H1 (cell line): ENCODE data around the gene GHRHR. TPM values are rescaled to one million over a fixed set of nuclear protein-coding genes. Genes with fewer than 3 reads are reported as not detected.

Experiments
- CTCF ChIA-PET: fragments of 300-600 bp; sonication (Branson Sonifier 250); formaldehyde crosslinking; loops from one replicate; lab custom pipeline; 2021; ENCODE audit not compliant: partially characterized antibody; lab: Charles Lee
- POLR2A ChIA-PET: fragments of 300-600 bp; sonication (Branson Sonifier 250); formaldehyde crosslinking; loops from one replicate; lab custom pipeline; 2021; ENCODE audit warnings: inconsistent platforms; ENCODE audit not compliant: partially characterized antibody; lab: Charles Lee
- DNase-seq, 2 experiments: peaks; one replicate each; pipeline versions ENCODE4 v3.0.0 to v3.0.0-alpha.2; 2010 to 2022; ENCODE audit warnings: low spot score in 2 of 2, low read depth in 1 of 2, mixed read lengths in 1 of 2
- FAIRE-seq: peaks from 2 replicates; lab custom pipeline; 2011; peaks lifted over from hg19 to GRCh38; lab: Jason Lieb, UNC
- H2AFZ ChIP-seq: 2 replicates; pipeline ENCODE4 v1.8.1; 2012; ENCODE audit warnings: low read length, inconsistent platforms
- H2AK5ac ChIP-seq: 2 replicates; pipeline ENCODE4 v1.6.1; 2013; ENCODE audit warnings: low read depth, low read length
- H2BK120ac ChIP-seq: replicated peaks from 2 replicates; pipeline ENCODE3; 2013; ENCODE audit warnings: low read depth, low read length, inconsistent platforms
- H2BK12ac ChIP-seq: 2 replicates; pipeline ENCODE4 v1.6.1; 2013; ENCODE audit warnings: low read depth, low read length
- H2BK15ac ChIP-seq: 2 replicates; pipeline ENCODE4 v1.6.1; 2013; ENCODE audit warnings: low read length
- H2BK20ac ChIP-seq: 2 replicates; pipeline ENCODE4 v1.6.1; 2013; ENCODE audit warnings: low read length
- H2BK5ac ChIP-seq: 2 replicates; pipeline ENCODE4 v1.6.1; 2013; ENCODE audit warnings: low read depth, low read length
- H3K14ac ChIP-seq: 2 replicates; pipeline ENCODE4 v1.6.1; 2013; ENCODE audit warnings: inconsistent platforms; ENCODE audit not compliant: insufficient read length
- H3K18ac ChIP-seq: 2 replicates; pipeline ENCODE4 v1.6.1; 2013; ENCODE audit warnings: low read length; ENCODE audit errors: extremely low read depth
- H3K23ac ChIP-seq: 2 replicates; pipeline ENCODE4 v1.6.1; 2013; ENCODE audit warnings: inconsistent platforms; ENCODE audit not compliant: insufficient read length
- H3K23me2 ChIP-seq: 2 replicates; pipeline ENCODE4 v1.6.1; 2013; ENCODE audit warnings: low read depth, low read length
- H3K27ac ChIP-seq: 2 replicates; pipeline ENCODE4 v1.6.1; 2011; ENCODE audit warnings: low read depth, low read length, inconsistent platforms
- H3K27me3 ChIP-seq, 4 experiments: replicated peaks in 1 of 4; 1 replicate in 1 of 4; 2 replicates in 3 of 4; pipeline versions ENCODE4 v1.6.1 to v1.8.1; 2011 to 2013; ENCODE audit warnings: low read length in 3 of 4, mild to moderate bottlenecking in 3 of 4, inconsistent platforms in 2 of 4, mixed read lengths in 2 of 4, moderate library complexity in 1 of 4; ENCODE audit not compliant: control insufficient read depth in 3 of 4, insufficient read depth in 3 of 4; ENCODE audit errors: extremely low read depth in 1 of 4
- H3K36me3 ChIP-seq, 4 experiments: 2 replicates each; pipeline versions ENCODE4 v1.6.1 to v1.8.1; 2011 to 2013; ENCODE audit warnings: mild to moderate bottlenecking in 4 of 4, low read length in 3 of 4, moderate library complexity in 2 of 4, control low read depth in 1 of 4, inconsistent platforms in 1 of 4; ENCODE audit not compliant: insufficient read depth in 4 of 4, control insufficient read depth in 2 of 4
- H3K4ac ChIP-seq: replicated peaks from 2 replicates; pipeline ENCODE3; 2013; ENCODE audit warnings: low read length, low read depth, mixed read lengths, inconsistent platforms; ENCODE audit not compliant: insufficient read length
- H3K4me1 ChIP-seq, 4 experiments: replicated peaks in 1 of 4; 1 replicate in 1 of 4; 2 replicates in 3 of 4; pipeline versions ENCODE4 v1.6.1 to v1.8.1; 2011 to 2013; ENCODE audit warnings: low read length in 3 of 4, inconsistent platforms in 2 of 4, mixed read lengths in 1 of 4; ENCODE audit not compliant: insufficient read depth in 4 of 4, control insufficient read depth in 3 of 4
- H3K4me2 ChIP-seq, 2 experiments: 2 replicates each; pipeline versions ENCODE4 v1.6.1 to v1.8.1; 2011 to 2013; ENCODE audit warnings: low read depth in 2 of 2, low read length in 2 of 2, control low read depth in 1 of 2, inconsistent platforms in 1 of 2, mild to moderate bottlenecking in 1 of 2; ENCODE audit not compliant: insufficient read depth in 1 of 2
- H3K4me3 ChIP-seq, 4 experiments: fragments of 200-600, 300-600 bp in 1 of 4; sonication (generic), shearing (Covaris generic), sonication (Bioruptor Twin) in 1 of 4; 2 replicates each; pipeline versions ENCODE4 v1.5.1 to v1.8.1; 2011 to 2016; ENCODE audit warnings: low read length in 4 of 4, low read depth in 3 of 4, control low read depth in 2 of 4, inconsistent platforms in 2 of 4, mild to moderate bottlenecking in 2 of 4, mixed read lengths in 1 of 4, moderate library complexity in 1 of 4; ENCODE audit not compliant: insufficient read depth in 2 of 4; ENCODE audit errors: extremely low read depth in 1 of 4
- H3K56ac ChIP-seq: replicated peaks from 2 replicates; pipeline ENCODE3; 2013; ENCODE audit warnings: low read depth, mild to moderate bottlenecking, mixed read lengths, low read length, inconsistent platforms; ENCODE audit not compliant: insufficient read length
- H3K79me1 ChIP-seq: 2 replicates; pipeline ENCODE4 v1.6.1; 2013; ENCODE audit warnings: low read depth, low read length, control low read depth
- H3K79me2 ChIP-seq, 2 experiments: 2 replicates each; pipeline versions ENCODE4 v1.6.1 to v1.8.1; 2012 to 2013; ENCODE audit warnings: low read length in 2 of 2, mild to moderate bottlenecking in 2 of 2, inconsistent platforms in 1 of 2; ENCODE audit not compliant: insufficient read depth in 2 of 2, control insufficient read depth in 1 of 2
- H3K9ac ChIP-seq, 4 experiments: replicated peaks in 1 of 4; 1 replicate in 1 of 4; 2 replicates in 3 of 4; pipeline versions ENCODE4 v1.6.1 to v1.8.1; 2011 to 2013; ENCODE audit warnings: low read depth in 3 of 4, low read length in 3 of 4, control low read depth in 2 of 4, mild to moderate bottlenecking in 2 of 4, moderate library complexity in 2 of 4, inconsistent platforms in 1 of 4; ENCODE audit errors: extremely low read depth in 1 of 4
- H3K9me3 ChIP-seq, 2 experiments: 2 replicates each; pipeline versions ENCODE4 v1.6.1 to v1.8.1; 2012 to 2013; ENCODE audit warnings: mild to moderate bottlenecking in 2 of 2, moderate library complexity in 2 of 2, control low read depth in 1 of 2, inconsistent platforms in 1 of 2, low read depth in 1 of 2, low read length in 1 of 2, mixed read lengths in 1 of 2; ENCODE audit not compliant: insufficient read depth in 2 of 2
- H4K20me1 ChIP-seq, 2 experiments: replicated peaks in 1 of 2; 2 replicates each; pipeline versions ENCODE3 to v1.8.1; 2011 to 2013; ENCODE audit warnings: inconsistent platforms in 2 of 2, low read length in 2 of 2, mild to moderate bottlenecking in 1 of 2; ENCODE audit not compliant: insufficient read depth in 2 of 2, control insufficient read depth in 1 of 2
- H4K5ac ChIP-seq: 2 replicates; pipeline ENCODE4 v1.6.1; 2013; ENCODE audit warnings: low read length, low read depth, mixed read lengths, inconsistent platforms; ENCODE audit not compliant: insufficient read length
- H4K8ac ChIP-seq: 2 replicates; pipeline ENCODE4 v1.8.0; 2013; ENCODE audit warnings: mild to moderate bottlenecking, moderate library complexity, low read length, inconsistent platforms; ENCODE audit not compliant: insufficient read depth; ENCODE audit errors: extremely low read depth
- H4K91ac ChIP-seq: replicated peaks from 2 replicates; pipeline ENCODE3; 2013; ENCODE audit warnings: low read length, mixed read lengths, inconsistent platforms; ENCODE audit not compliant: insufficient read length
- CBX8 ChIP-seq: fragments of 300-800, 300-1000 bp; sonication (generic); IDR thresholded peaks from 2 replicates; pipeline ENCODE4 v1.7.1; 2016; ENCODE audit warnings: low read depth, low read length, borderline replicate concordance
- whole genome bisulfite sequencing, 2 experiments: shearing (Covaris generic) in 1 of 2; methylation state at CpG; one replicate each; pipeline versions ENCODE4 v1.1.6 to v1.1.7; 2013 to 2015; ENCODE audit warnings: low lambda C conversion rate in 2 of 2, mixed read lengths in 2 of 2, inconsistent platforms in 1 of 2, low coverage in 1 of 2, missing lambda C conversion rate in 1 of 2; ENCODE audit not compliant: insufficient replicate concordance in 2 of 2, insufficient coverage in 1 of 2, insufficient read length in 1 of 2; ENCODE audit errors: extremely low coverage in 1 of 2, missing lambda C conversion rate in 1 of 2; 5-methylcytosine and 5-hydroxymethylcytosine counted together
- polyA plus RNA-seq, 7 experiments: library from polyadenylated mRNA; depleted of rRNA in 3 of 7; stranded (reverse) in 5 of 7; unstranded in 2 of 7; fragments of >200 nt in 5 of 7; fragments of 200-250 nt in 2 of 7; gene quantifications; 1 replicate in 5 of 7; 2 replicates in 1 of 7; 4 replicates in 1 of 7; pipeline versions ENCODE4 v1.2.1 to v1.2.3, GENCODE V29; 2011 to 2013; ENCODE audit warnings: missing spikeins in 2 of 7, mixed read lengths in 2 of 7
- total RNA-seq: library from RNA; stranded (reverse); fragmentation: NEBNext Ultra II Directional; extraction: Animal tissue kit (Norgen Biotek cat#: 25700); gene quantifications from 2 replicates; pipeline ENCODE4 v1.2.1, GENCODE V29; 2021

The GHRHR gene
- total and polyA plus RNA-seq, 2 of the 8 experiments (the other 6 are each of a cell fraction or from before 2014, with no cell fraction given) = 0.60 to 6.5 TPM

- Histone ChIP-seq H2BK120ac (no peak overlapping the region), H2BK12ac (no peak overlapping the region), H3K4ac (no peak overlapping the region), H3K79me1 (no peaks in the 10 kb centered on the region), H3K9ac (no peak overlapping the region), H3K4me1 (0 out of 7 replicates have a peak, but pooled peaks cover 0 to 3% (median 0%) of the 10 kb centered on the region in 4 experiments), H3K27ac (no peak overlapping the region), H3K23ac (no peak overlapping the region), H2AK5ac (no peak overlapping the region), H4K20me1 (no peaks in the 10 kb centered on the region), H3K56ac (no peak overlapping the region), H2BK5ac (no peak overlapping the region), H4K5ac (no peak overlapping the region), H3K4me2 (no peak overlapping the region), H3K27me3 (no peaks in the 10 kb centered on the region), H3K14ac (no peak overlapping the region), H2AFZ (no peak overlapping the region), H2BK20ac (no peak overlapping the region), H3K36me3 (no peaks in the 10 kb centered on the region), H4K8ac (no peak overlapping the region), H3K23me2 (no peaks in the 10 kb centered on the region), H3K9me3 (no peaks in the 10 kb centered on the region), H4K91ac (no peak overlapping the region), H3K79me2 (no peaks in the 10 kb centered on the region), H2BK15ac (no peak overlapping the region), H3K18ac (no peak overlapping the region)
- ChIA-PET POLR2A (interaction anchor here (1.0 kb wide), 1 partner anchor 18 kb away, joined by 3 read pairs; no protein-coding TSS in a partner anchor), CTCF (interaction anchor here (1.2 to 3.6 kb wide), 4 partner anchors 24 to 115 kb away, joined by 5 to 11 read pairs (median 6); no protein-coding TSS in a partner anchor)
- 85% methylated on average over 5 of the region's 5 CpGs; no CpG with 5 or more reads in 1 of the 2 experiments for WGBS, 2 experiments
- DNase-seq (no peak), FAIRE-seq (no peak)
- no peak for TF ChIP-seq CBX8
- TF ChIP-seq, all 59 proteins: peak for 0
- no peak overlapping the region for H3K4me3 ChIP-seq
These were observed 43.9 kb downstream of the GHRHR start for GRCh38 chr7:31007634-31008033.
